CD4-positive, alpha-beta T cell treated with Interferon gamma for 1 hour (primary cell): ENCODE data around the gene MBNL1.

ENCODE experiments used
- DNase-seq: peaks from one replicate; pipeline ENCODE4 v3.0.0-alpha.2; 2020

MBNL1 gene

DNA sequence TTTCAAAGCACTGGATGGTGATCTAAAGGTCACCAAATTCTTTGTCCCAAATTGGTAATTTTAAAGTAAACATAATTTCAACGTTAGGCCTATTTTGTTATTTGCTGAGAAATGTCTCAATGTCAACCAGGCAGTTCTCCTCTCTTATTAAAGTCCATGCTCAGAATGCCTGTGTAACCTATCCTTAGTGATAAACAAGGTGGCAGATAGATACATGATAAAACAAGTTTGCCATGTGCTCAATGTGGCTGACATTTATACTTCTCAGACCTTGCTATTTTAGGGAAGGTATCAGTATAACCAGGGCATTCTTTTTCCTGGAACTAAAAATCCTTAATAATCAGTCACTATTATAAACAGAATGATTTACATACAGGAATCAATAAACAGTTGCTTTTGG, 8.5 kb downstream of the MBNL1 start:
- no peak for DNase-seq

DNA sequence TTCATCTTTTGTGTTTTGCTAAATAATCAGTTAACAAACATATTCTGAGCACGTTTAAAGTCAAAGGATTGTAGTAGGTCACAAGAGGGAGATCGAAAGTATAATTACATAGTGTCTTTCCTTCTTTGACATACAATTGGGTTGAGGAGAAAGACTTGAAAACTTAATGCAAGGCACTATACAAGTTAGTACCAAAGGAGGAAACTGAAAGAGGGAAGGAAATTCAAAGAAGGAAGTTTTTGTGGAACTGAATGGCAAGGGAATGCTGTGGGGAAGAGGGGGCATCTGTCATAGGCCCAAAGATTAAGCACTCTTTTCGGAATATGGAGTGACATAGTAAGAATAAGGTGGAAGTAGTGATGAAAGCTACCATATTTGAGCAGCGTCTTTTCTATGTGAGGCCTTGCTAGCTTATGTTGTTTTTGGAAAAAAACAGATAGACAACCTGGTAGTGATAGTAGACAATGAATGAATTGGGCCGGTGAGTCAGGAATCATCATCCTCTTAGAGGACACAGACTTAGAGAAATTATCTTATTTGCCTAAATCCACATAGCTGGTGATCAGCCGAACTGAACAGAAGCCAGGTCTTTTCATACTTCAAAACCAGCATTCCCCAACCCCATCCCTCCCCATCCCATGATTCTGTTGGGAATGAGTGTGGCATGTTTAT, 10.2 kb downstream of the MBNL1 start:
- no peak for DNase-seq

DNA sequence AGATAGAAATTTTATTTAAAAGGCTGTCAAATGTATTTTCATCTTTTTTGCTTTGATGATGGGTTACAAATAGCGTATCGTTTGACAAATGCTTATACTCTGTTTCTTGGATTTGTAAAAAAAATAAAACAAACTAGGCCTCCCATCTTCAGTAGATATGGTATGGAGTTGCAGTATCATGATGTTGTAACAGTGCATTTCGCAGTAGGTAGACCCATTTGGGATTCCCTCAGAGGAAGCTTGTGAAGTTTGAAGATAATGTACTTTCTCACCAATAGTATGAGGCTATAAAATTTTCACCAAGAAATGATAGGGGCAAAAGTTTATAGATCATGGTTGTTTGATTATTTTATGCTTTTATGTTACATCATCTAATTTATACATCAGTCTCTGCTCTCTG, 10.8 kb downstream of the MBNL1 start:
- DNase-seq = no peak

DNA sequence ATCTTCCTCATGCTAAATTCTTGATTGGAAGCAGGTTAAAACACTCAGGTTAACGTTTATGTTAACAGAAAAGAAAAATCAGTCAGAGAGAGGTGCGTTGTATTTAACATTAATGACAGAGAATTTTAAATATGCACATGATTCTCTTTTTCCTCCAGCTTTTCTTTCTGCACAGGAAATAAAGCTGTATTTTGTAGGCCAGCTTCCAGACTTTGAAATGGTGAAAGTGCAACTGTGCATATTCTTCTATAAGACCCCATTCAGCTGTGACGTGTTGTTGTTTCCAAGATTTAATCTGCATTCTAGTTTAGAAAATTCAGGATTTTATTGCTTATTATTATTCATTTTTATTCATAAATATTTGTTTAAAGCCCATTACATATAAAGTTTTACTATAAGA, 11.8 kb downstream of the MBNL1 start:
- no peak for DNase-seq

DNA sequence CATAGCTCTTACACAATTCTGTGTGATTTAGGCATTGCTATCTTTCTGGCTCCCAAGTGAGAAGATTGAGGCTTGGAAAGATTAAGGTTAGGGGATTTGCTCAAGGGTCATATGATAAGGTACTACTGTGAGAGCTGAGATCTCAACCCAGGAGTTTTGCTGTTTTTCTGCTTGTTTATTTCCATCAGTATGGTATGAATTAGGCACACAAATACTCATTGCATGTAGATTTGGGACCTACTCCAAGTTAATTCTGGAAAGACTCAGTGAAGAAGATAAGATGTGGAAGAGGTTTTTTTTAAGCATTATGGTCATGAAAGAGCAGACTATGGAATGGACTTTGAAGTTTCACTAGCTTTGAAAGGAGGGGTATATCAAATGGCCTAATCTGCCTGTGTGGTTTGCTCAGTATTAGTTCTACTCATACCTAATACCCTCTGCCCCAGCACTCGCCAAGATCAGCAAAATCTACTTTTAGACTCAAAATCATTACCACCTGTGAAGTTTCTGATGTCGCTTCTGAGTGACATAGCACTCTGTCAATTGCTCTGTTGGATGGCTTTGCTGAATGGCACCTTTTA, 12.5 kb downstream of the MBNL1 start:
- no peak for DNase-seq

DNA sequence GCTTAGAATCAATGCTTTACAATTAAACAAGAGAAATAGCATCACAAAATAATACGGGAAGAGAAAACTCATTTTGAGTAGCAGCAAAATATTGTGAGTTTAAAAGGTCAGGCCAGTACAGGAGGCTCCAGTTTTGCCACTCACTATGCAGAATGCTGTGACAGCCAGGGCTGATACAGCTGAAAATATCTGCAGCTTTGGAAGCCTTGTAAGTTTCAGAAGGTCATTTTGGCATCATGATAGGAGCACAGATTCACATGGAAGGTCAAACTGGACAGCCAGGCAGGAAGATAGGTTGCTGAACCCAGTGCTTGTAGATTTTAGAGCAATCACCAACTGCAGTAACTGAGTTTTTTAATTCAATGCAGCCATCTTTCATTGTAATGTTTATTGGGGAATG, 14.1 kb downstream of the MBNL1 start:
- no peak for DNase-seq

DNA sequence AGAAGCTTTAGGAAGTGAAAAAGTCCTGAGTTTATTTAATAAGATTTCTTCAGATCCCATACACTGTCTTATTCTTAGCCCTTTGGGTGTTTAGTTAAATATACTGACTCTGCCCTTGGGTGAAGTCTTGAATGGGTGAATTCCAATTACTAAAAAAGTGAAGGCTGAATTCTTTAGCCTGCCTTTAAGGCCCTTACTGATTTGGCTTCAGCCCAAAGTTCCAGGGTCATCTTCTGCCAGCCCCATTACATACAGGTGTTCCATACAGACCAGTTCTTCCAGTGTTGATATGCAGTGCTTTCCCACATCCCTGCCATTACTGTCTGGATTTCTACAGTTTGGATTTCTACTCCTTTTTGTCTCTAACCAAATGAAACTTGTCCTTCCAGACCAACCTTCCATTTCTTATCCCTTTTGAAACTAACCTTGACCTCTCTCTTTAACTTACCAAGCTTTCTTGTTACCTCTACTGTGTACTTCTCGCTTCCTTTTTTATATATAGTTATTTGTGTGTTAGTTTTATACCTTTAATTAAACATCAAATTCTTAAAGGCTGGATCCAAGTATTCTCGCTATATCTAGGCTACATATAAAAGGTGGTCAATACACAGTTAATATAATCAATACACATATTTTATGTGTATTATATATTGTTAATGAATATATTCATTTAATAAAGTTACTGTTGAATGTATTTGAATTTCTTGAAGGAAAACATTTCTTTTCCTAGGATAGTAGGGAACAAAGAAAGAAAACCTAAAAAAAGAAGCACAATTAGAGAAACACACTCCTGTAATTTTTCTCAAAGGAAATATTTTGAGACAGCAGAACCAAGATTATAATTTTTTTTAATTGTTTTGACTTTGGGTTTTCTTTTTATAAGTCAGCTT, 15.0 kb downstream of the MBNL1 start:
- no peak for DNase-seq

DNA sequence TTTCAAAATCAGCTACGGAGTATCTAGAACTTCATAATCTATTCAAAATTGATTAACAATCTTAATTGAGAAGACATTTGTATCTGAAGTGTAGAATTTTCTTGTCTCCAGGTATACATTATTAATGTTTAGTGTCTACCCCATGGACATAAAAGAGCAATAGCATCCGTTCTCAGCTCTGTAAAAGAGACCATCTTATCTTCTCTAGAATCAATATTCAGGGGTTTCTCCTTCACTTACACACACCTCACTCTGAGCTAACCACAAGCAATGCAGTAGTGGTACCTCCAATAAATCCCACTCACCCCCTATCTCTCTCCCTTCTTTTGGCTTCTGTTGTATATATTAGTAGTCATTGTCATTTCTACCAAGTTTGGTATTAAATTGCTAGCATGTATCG, 16.2 kb downstream of the MBNL1 start:
- no peak for DNase-seq

DNA sequence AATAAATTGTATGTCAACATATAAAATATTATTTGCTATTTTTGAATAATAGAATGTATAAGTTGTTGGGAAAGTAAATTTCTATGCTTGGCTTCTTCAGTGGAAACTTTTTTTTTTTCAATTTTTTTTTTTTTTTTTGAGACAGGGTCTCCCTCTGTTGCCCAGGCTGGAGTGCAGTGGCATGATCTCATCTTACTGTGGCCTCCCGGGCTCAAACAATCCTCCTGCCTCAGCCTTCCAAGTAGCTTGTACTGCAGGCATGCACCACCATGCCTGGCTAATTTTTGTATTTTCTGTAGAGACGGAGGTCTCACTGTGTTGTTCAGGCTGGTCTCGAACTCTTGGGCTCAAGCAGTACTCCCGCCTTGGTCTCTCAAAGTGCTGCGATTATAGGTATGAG, 16.8 kb downstream of the MBNL1 start:
- DNase-seq = no peak

DNA sequence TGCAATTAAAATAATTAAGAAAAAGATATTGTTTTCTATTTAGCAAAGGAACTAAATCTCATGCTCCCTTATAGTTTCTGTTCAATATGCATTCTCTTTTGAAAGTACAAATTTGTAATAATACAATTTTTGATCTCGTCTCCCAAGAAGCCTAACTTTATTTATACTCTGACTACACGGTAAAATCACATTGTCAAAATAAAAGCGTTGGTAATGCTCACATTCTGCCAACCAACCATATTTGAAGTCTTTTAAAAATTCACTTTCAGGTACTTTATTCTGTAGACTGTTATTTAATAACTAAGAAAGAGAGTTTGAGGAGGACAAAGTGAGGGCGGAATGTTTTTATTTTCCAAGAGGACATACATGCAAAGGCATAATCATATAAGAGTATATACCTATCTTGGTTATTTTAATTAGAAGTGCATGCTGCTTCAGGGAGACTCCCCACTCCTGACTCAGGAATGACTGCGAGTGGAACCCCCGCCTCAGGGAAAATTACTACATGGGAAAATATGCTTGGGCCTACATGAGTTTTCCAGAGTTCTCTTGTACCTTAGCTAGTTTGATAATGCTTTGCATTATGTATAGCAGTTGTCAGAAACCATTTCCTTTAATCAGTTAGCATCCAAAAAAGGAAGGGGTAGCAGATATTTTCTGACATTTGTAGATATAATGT, 19.3 kb downstream of the MBNL1 start:
- DNase-seq = no peak

DNA sequence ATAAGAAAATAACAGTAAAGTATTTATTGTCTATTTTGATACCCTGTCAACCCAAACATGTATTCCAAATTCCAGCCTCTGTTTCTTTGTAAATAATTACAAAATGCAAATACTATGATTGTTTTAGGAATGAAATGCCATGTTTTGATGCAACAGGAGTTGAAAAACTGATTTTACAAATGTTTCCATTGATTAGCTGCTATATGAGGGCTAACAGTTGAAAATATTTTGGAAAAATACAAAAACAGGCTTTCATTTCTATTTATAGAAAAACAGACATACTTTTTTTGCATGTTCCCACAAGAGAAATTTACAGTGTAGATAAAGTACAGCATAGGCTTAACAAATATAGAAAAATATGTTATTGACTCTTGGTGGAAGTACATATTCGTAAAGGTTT, 20.0 kb downstream of the MBNL1 start:
- DNase-seq = no peak

DNA sequence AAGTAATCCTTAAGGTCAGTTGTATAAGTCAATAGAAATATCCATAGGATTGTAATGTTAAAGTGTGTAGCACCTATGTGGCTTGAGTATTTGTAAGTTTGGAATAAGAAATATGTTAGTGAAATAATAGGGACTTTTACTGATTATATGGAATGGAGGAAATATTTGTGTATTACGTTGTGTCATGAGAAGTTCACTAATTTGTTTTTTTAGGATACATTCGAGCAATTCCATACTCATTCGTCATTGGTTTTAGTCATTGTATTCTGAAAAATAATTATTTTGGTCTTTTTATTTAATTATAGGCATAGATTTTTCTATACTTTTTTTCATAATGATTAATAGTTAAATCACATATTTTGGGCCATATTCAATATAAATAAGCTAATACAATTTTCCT, 21.0 kb downstream of the MBNL1 start:
- DNase-seq = no peak

DNA sequence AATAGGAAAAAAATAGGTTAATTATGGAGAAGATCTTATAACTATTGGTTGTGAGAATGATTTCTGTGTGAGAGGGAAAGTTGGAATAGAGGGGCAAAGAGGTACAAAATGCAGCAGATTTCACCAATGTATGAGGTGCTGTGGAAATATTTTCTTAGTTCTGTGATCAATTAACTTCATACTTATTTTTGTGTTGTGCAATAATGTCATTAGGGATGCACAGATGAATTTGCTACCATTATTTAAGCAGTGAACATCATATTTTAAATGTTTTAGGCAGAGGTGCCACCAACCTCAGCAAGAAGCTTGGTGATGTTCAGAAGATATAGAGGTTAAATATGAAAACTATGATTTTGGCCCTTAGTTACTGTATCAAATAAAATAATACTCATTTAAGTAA, 21.6 kb downstream of the MBNL1 start:
- DNase-seq = no peak

DNA sequence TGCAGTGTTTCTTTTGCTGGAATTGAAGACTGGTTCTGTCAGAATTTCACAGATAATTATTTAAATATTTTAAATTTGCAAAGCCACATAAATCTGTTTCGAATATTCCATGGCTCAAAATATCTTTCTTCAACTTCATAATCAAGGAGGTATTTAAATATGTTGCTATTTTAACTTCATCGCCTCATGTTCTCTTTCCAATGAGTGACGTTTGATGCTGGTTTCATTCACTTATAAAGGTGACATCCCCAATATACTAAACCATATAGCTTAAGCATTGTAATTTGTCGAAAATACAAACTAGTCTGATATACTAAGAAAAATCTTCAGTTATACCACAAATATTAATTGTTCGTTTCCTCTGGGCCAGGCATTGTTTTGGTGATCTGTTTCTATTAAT, 22.5 kb downstream of the MBNL1 start:
- no peak for DNase-seq

DNA sequence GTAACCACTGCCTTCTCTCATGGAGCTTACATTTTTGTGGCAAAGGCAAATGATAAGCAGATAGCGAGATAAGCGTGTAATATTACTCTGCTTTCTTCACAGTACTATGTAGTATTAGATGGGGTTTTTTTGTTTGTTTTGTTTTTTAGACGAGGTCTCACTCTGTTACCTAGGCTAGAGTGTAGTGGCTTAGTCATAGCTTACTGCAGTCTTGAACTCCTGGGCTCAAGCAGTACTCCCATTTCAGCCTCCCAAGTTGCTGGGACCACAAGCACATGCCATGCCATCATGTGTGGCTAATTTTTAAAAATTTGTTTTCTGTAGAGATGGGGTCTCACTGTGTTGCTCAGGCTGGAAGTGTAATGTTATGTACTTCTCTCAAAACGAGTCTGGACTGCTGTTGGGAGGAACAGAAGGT, 22.9 kb downstream of the MBNL1 start:
- no peak for DNase-seq

DNA sequence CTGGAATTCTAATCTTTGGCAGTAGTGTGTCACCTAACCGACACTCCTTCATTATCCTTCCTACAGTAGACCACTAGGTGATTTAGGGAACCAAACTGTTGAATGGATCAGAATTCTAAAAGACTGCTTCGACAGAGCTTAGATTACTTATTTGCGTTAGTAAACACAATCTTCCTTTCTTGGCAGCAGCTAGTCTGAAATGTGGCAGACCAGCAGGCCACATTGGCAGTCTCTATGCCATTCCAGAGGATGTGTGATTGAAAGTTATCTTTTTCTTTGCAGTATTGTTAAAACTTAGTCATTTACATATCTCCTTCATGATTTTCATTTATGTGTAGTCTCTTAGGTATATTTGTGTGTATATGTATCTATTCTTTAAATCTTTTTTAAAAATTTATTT, 23.6 kb downstream of the MBNL1 start:
- no peak for DNase-seq

DNA sequence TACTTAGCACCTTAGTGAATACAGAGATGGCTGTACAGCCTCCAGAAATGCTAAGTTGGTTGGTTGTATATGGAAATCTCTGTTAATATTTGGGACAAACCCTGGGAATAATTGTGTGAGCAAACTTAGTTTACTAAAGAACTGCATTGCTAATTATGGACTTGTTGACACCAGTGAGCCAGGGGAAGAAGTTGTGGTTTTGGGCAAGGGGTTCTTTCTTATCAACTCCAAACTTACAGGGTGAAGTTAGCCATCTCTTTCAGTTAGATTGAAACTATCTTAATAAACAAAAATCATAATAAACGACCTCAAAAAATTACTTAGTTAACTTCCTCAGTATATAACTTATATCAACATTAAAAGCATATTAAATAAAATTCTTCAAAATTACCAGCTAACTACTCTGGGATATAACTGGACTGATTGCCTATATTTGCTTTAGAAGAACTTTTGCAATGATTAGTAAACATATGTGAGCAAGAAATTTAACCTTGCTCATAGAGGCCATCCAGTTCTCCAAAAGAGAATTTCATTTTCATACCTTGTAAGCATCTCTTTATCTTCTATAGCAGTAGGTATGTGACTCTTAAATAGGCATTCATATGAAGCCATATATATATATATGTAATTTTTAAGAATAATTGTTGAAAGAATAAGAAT, 24.7 kb downstream of the MBNL1 start:
- no peak for DNase-seq

DNA sequence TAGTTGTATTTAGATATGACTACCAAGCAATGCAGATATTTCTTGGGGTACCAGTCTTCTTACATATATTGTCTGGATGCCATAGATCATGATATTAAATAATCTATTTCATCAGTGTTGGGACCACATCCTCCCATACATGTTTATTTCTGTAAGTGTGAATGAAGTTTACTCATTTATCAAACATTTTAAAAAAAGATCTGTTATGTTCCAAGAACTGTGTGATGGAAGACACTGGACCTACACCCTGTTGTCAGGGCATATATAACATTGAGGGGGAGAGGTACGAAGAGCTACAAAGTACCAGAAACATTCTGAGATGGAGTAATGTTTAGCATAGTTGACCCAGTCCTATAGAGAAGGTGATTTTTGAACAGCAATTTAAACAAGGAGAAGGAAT, 26.6 kb downstream of the MBNL1 start:
- no peak for DNase-seq

DNA sequence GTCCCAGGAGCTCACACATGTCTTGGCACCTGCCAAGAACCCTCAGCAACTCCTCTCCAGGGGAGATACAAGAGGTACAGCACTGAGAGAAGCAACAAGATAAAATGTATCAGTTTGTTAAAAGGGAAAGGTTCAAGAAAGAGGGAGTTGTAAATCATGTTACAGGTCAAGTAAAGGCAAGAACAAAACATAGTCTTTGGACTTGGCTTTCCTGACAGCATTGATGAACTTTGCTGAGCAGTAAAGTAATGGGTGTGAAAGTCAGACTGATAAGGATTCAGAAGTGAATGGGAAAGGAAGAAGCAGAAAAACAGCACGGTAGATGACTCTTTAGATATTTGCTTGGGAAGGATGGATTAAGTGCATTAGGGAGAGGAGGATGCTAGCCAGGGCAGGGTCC, 27.1 kb downstream of the MBNL1 start:
- DNase-seq = no peak

DNA sequence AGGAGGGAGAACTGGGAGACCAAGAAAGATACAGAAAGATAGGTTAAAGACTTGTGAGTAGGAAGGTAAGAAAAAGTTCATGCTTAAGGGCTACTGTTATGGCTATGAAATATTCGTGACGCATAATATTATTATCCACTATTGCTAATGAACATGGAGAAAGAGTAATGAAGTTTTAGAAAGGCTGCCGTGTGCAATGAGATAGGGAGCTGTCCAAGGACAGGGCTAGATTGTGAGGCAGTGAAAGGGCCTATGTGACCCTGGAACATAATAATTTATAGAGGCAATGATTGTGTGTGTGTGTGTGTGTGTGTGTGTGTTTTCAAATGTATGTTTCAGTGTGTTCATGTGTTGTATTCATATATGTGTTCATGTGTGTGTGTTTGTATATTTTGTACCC, 27.7 kb downstream of the MBNL1 start:
- DNase-seq = no peak

DNA sequence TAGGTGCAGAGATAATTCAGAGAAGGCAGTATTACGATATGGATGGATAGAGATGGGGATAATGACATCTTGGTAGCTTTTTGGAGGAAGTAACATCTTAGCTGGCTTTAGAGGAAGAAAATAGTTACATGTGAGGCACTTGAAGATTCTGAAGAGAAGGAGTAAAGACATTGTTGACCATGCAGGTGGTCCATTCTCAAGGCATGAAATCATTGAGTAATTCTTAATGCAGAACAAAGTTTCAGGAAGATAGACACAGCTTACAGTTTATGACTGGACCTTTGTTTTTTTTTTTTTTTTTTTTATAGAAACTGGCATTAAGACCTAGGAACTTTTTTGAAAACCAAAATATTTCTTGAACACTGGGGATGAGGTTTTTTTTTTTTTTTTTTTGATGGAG, 28.2 kb downstream of the MBNL1 start:
- DNase-seq = no peak

DNA sequence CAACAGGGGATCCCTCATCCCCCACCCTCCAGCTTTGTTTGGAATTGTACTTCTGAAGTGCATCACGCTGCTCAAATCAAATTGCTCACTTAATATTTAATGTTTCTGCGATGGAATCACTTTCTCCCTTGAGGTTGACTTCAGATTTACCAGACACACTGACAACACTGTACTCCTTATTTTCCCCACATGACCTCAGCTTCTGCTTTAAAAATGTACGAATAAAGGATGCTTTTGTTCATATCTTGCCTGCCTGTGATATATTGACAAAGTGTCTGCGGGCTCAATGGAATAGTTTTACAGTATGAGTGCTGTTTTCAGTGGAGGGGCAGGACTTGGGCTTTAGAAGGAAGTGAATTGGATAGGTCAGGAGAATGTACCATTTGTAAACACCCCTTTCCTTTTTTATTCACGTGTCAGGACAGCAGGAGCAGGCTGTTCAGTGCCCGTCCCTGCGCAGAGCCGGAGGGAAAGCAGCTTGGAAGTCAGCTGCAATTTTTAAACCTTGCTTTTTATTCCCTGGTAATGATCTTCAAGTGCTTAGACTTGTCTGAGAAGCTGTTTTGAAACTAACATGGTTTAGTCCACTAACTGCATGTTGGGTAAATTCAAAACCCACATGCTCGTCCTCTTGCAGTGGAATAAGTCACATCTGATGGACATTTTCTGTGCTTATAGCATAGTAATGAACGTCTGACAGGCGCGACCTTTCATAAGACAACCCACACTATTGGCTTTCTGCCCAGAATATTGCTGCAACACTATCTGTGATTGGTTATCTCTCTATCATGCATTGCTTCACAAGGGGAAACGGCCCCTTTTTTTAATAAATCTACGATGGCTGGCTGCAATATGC, 29.9 kb downstream of the MBNL1 start:
- DNase-seq = peak; percentile 58
